CD4-positive, alpha-beta T cell treated with Interleukin-15 for 4 hours (primary cell): ENCODE results near the gene ELFN1.

ENCODE experiments used
- DNase-seq: peaks from one replicate; pipeline ENCODE4 v3.0.0-alpha.2; 2020; ENCODE audit warnings: low spot score

ELFN1 gene

DNA sequence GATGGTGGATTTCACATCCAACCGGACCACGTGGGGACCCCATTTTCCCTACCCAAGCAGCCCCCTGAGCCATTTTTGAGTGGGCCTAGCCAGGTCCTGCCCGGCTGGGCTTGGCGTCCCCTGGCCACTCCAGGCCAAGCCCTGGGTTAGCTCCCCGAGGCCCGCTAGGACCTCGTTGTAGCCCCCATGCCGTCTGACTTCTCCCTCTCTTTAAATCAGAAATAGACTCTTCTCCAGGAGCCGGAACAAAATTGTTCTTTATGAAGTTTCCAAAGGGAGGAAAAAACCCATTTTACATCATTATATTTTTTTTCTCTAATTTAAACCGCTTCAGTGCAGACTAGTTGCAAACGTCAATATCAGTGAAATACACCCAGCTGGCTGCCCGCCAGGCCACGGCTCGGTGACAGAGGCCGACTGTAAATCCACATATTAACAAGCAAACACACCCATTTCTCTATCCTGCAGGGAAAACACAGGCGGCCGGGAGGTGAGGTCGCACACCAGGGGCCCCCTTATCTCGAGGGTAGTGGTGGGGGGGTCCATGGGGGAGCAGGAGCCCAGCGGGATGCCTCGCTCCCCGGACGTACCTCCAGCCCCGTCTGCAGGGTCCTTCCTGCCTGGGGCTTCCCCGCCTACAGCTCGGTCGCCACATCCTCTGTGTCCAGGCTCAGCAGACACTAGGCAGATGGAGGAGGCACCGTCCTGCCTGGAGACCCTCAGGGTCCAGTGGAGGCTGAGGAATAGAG lies 72.7 kb downstream of the ELFN1 start:
- DNase-seq: peak; percentile 19

DNA sequence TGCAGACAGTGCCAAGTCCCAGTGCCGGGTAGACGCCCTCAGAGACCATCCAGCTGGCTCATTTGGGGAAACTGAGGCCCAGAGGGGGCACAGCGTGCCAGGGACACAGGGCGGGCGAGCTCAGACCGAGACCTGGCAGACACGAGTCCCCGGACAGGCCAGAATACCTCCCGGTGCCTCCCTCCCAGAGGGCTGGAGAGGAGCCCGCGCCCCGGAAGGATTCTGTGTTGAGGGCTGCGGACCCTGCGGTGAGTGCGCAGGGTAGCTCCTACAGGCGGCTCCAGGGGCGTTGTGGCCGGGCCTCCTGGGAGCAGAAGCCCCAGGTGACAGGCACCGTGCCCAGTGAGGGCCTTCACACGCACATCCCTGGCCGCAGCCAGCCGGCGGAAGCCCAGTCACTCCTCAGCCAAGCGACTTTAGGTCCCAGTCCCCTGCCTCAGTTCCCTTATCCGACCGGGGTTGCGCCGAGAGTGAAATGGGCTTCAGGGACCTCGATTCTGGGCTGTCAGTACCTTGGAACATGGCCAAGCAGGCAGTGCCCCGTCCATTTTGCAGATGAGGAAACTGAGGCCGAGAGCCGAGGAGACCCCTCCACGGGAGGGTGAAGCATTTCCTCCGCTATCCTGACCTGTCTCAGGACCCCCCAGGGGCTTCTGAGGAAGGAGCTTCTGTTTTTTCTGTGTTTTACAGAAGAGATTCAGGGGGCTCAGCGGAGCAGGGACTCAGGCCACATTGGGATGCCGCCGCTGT lies 73.6 kb downstream of the ELFN1 start:
- DNase-seq: no peak

DNA sequence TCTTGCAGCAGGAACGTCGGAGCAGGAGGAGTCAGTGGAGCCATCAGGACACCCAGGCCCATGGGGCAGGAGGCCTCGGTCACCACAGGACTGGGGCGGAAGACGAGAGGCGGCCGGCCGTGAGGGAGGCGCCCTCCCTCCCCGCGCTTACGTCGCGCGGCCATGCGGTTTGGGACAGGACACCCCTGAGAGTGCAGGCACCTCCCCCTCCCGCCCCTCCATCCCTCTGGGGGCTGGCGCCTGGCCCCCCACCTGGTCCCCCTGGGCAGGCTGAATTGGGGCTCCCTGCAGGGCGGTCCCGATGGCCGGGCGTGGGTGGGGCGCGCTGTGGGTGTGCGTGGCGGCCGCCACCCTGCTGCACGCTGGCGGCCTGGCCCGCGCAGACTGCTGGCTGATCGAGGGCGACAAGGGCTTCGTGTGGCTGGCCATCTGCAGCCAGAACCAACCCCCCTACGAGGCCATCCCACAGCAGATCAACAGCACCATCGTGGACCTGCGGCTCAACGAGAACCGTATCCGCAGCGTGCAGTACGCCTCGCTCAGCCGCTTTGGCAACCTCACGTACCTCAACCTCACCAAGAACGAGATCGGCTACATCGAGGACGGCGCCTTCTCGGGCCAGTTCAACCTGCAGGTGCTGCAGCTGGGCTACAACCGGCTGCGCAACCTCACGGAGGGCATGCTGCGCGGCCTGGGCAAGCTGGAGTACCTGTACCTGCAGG lies 74.4 kb downstream of the ELFN1 start:
- DNase-seq: no peak

DNA sequence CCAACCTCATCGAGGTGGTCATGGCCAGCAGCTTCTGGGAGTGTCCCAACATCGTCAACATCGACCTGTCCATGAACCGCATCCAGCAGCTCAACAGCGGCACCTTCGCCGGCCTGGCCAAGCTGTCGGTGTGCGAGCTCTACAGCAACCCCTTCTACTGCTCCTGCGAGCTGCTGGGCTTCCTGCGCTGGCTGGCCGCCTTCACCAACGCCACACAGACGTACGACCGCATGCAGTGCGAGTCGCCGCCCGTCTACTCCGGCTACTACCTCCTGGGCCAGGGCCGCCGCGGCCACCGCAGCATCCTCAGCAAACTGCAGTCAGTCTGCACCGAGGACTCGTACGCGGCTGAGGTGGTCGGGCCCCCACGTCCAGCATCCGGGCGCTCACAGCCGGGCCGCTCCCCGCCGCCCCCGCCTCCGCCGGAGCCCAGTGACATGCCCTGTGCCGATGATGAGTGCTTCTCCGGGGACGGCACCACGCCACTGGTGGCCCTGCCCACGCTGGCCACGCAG lies 75.0 kb downstream of the ELFN1 start:
- DNase-seq: no peak

DNA sequence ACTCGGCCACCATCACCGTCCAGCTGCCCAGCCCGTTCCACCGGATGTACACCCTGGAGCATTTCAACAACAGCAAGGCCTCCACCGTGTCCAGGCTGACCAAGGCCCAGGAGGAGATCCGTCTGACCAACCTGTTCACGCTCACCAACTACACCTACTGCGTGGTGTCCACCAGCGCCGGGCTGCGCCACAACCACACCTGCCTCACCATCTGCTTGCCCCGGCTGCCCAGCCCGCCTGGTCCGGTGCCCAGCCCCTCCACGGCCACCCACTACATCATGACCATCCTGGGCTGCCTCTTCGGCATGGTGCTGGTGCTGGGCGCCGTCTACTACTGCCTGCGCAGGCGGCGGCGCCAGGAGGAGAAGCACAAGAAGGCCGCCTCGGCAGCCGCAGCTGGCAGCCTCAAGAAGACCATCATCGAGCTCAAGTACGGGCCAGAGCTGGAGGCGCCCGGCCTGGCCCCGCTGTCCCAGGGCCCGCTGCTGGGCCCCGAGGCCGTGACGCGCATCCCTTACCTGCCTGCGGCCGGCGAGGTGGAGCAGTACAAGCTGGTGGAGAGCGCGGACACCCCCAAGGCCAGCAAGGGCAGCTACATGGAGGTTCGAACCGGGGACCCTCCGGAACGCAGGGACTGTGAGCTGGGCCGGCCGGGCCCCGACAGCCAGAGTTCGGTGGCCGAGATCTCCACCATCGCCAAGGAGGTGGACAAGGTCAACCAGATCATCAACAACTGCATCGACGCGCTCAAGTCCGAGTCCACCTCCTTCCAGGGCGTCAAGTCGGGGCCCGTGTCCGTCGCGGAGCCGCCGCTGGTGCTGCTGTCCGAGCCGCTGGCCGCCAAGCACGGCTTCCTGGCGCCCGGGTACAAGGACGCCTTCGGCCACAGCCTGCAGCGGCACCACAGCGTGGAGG lies 75.8 kb downstream of the ELFN1 start:
- DNase-seq: no peak

DNA sequence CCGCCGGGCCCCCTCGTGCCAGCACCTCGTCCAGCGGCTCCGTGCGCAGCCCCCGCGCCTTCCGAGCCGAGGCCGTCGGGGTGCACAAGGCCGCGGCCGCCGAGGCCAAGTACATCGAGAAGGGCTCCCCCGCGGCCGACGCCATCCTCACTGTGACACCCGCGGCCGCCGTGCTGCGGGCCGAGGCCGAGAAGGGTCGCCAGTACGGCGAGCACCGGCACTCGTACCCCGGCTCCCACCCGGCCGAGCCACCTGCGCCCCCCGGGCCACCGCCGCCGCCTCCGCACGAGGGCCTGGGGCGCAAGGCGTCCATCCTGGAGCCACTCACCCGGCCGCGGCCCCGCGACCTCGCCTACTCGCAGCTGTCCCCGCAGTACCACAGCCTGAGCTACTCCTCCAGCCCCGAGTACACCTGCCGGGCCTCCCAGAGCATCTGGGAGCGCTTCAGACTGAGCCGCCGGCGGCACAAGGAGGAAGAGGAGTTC lies 76.5 kb downstream of the ELFN1 start:
- no peak for DNase-seq

DNA sequence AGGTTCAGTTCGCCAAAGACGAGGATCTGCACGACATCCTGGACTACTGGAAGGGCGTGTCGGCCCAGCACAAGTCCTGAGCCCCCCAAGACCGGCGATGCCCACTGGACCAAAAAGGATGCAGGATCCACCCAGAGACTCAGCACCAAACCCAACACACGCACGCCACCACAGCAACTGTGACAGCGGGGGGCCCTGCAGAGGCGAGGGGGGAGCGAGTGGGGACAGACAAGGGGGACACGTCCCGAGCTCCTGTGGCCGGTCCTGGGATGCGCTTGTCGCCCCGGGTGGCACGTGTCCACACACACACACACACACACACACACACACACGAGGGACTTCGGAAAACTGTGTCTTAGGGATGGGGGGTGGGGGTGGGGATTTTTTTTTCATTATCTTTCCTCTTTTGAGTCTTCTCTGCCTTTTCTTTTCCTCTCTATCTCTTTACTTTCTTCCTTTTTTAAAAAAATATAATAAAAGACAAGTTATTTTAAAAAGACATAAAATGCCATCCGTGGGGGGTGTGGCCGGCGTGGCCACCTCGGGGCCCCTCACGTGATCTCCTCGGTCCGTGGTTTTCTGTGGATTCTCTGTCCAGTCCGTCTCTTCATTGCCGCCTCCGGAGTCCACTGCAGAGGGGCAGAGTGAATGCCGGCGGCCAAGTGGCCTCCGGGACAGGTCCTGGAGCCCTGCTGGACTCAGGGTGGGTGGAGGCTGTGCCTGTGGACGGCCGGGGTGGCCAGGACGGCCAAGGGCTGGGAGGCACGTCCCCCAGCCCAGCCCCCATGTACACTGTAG lies 77.1 kb downstream of the ELFN1 start:
- DNase-seq: no peak

DNA sequence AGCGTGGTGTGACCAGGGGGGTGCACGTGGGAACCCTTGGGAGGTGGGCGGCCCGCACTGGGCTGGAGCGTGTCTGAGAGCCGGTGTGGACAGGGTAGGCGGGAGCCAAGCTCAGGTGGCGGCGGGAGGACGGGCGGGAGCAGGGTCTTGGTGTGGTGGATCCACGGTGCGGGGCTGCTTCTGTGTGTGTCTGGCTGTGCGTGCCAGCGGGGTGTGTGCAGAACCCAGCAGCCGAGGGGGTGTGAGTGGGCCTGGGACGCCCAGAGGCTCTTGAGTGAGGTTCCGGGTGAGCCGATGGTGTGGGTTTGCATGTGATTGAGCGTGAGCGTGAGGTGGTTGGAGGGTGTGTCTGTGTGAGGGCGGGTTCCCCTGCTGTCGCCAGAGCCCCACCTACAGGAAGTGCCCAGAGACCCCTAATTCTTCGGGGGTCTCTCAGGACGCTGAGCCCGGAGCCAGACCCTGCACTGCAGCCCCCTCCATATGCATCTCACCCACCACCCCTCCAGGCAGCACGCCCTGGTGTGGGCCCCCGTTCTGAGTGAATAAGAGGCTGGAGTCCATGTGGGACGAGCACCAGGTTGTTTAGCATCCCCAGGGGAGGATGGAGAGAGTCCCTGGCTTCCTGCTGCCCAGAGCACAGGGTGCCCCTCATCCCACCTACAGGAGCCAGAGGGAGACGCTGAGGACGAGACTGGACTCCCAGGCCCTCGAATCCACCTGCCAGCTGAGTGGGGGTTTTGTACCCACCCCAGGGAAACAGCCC lies 78.2 kb downstream of the ELFN1 start:
- no peak for DNase-seq

DNA sequence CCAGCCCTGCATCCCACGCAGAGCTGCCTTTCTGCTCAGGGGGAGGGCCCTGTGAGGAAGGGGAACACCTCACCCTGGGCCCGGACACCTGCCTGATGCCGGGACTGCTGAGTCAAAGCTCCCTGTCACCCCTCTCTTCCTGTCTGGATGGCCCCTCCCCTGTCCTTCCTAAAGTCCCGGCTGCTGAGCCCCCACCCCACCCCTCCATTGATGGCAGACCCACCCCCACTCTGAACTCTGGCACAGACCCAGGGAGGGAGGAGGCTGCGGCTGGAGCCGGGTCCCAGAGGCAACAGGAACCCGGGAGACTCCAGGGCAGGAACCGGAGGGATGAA lies 78.7 kb downstream of the ELFN1 start:
- DNase-seq: no peak

DNA sequence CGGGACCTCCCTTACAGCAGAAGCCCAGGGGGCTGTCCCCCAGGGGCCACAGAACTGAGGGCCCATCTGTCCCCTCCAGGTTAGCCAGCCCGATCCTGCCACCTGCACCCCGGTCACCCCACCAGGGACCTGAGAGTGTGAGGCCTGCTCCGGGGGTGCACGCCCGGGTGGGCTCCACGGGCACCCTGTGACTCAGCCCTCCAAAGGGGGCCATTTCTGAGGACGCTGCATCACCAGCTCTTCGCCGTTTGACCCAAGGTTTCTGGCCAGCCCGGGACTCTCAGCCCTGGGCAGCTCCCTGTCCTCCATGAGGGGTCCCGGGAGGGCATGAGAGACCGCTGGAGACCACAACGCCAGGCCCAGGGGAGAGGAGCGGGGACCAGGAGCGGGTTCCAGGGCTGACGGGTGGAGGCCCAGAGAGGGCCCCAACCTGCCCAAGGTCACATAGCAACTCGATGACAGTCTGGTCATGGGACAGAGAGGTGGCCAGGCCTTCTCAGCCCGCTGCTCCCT lies 79.3 kb downstream of the ELFN1 start:
- DNase-seq: no peak

DNA sequence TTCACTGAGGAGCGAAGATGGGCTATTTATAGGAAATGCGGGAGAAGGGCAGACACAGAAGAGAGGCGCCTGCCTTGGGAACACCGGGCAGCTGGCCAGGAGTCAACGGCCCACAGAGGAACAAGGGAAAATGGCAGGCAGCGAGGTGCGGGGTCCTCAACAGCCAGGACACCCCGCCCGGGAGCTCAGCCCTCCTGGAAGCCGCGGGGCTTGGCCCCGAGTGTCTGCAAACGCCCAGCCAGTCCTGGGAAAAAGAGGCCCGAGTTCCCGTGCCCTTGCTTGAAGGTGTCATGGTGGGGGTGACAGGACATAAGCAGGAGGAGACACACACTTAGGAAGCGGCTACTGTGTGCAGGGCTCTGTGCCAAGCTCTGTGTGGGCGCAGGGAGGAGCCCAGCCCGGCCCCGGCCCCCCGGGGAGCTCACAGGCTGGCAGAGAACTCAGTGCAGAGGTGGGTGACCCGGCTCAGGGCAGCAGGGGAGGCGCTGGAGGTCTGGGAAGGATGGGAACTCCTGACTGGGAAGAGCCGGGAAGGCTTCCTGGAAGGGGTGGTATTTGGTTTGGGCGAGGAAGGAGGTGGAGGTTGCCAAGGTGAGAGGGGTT lies 79.9 kb downstream of the ELFN1 start:
- DNase-seq: no peak

DNA sequence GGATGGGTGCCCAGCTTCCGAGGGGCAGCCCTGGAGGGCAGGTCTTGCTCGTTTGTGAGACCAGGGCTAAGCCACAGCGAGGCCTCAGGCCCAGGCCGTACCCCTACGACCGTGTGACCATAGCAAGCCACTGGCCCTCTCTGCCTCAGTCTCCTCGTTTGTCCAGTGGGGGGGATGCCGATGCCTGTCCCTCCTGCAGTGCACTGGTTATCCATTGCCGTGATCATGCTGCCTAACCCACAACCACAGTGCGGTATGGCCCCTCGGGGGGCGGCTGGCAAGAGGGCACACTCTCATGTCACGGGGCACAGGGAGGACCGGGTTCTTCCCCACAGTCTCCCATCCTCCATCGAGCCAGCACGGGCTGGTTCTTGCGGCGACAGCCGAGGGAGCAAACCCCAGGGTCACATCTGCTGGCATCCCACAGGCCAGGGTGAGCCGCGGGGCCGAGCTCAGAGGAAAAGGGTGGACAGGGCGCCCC lies 80.5 kb downstream of the ELFN1 start:
- no peak for DNase-seq

DNA sequence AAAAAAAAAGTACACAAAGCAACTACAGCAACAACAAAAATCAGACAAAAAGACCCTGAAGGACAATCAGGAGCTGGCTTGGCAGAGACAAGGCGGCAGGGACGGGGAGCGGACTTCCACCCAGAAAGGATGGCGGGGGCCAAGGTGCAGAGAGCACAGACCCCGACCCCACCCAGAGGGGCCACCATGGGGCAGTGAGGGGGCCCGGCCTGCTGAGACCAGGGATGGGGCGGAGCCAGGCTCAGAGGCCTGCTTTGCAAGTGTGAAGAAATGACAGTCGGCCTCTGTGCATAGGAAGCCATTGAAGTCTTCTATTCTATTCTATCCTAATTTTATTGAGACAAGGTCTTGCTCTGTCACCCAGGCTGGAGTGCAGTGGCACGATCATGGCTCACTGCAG lies 82.0 kb downstream of the ELFN1 start:
- DNase-seq: no peak

DNA sequence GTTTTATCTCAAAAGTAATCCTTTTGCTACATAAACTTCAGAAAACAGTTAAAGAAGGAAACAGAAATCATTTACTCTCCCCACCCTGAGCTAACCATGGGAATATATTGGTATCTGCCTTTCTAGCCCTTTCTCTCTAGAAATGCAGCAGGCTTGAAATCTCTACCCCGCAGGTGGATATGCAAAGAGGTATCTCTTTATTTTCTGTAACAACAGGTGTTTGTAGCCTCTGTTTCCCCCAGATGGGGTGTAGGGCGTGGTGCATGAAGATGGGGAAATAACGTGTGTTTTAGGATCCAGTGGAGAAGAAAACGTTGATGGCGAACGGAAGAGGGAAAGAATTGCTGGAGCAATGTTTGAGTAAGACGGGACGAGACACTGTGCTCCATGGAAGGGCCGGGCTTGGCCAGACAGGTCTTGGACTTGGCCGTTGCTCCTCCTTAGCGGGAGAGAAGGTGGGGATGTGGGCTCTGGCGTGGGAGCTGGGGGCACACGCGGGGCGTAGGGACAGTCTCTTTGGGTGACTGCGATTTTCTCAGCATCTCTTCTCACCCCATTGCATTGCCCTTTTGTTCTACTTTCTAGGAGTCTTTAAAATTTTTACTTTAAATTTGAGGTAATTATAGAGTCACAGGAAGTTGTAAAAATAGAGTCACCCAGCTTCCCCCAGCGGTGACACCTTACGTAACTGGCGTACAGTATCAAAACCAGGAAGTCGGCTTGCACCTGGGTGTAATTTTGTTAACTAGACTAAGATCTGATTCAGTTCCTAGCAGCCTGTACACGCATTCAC lies 82.9 kb downstream of the ELFN1 start:
- DNase-seq: no peak

DNA sequence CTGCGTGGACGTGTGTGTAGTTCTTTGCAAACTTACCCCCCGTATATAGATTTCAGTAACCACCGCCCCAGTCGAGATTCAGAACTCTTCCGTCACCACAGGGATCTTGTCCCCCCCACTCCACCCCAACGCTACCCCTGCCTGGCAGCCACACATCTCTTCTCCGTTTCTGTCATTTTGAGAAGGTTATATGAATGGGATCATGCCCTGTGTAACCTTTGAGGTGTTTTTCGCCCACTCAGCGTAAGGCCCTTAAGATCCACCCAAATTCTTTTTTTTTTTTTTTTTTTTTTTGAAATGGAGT lies 83.4 kb downstream of the ELFN1 start:
- no peak for DNase-seq

DNA sequence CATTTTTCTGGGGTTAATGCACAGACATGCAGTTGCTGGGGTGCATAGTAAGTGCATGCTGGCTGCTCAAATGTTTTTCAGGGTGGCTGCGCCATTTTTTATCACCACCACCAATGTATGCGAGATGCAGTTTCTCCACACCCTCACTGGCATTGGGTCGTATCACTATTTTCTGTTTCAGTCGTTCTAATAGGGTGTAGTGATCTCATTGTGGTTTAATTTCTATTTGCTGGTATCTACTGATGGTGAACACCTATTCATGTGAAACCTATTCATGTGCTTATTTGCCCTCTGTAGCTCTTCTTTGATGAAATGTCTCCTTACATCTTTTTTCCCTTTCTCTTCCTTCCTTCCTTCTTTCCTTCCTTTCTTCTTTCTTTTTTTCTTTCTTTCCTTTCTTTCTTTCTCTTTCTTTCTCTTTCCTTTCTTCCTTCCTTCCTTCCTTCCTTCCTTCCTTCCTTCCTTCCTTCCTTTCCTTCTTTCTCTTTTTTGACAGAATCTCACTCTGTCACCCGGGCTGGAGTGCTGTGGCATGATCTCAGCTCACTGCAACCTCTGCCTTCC lies 84.3 kb downstream of the ELFN1 start:
- no peak for DNase-seq

DNA sequence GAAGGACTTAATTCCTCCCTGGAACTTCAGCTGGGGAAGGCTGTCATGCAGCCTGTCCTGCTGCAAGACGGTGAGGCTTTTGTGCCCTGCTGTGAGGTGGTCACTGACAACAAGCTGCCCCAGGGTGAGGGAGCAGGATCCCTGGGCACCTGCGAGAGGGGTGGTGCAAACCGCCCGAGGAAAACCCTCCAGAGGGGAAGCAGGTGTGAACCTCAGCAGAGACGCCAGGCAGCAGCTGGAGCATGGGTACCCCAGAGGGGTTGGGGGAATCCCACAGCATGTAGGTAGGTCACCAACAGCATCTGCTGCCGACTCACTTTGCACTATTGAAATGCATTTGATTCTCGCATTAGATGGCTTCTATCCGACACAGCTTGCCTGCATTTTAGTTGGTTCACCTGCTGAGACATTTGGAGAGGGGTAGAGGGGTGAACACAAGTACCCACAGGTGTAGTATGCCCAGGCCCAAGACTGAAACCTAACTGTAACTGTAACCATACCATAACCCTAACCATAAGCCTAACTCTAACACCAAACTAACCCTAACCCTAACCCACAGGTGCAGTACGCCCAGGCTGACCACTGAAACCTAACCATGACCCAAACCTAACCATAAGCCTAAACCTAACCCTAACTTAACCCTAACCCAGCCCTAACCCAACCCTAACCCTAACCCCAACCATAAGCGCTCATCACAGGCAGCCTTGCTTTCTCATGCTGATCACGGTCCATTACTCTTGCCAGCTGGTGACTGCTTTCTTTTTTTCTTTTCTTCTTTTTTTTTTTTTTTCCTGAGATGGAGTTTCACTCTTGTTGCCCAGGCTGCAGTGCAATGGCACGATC lies 85.9 kb downstream of the ELFN1 start:
- no peak for DNase-seq
